Sigmoid colon (tissue), 4 donors: ENCODE measurements around the gene RIOK2.

Experiments used
- CTCF ChIP-seq, 4 experiments: fragments of 450-650 bp in 3 of 4; fragments of 200-600 bp in 1 of 4; IDR thresholded peaks; one replicate each; pipeline ENCODE4 v1.5.1; 2016 to 2019; ENCODE audit warnings: antibody characterized with exemption in 4 of 4, mild to moderate bottlenecking in 3 of 4, moderate library complexity in 2 of 4
- EP300 ChIP-seq, 4 donors: sonication (generic); formaldehyde crosslinking; IDR thresholded peaks; one replicate each; pipeline ENCODE4 v1.6.1; 2017; ENCODE audit warnings: antibody characterized with exemption in 4 of 4
- POLR2A ChIP-seq, 2 donors: fragments of 450-650 bp; IDR thresholded peaks; one replicate each; pipeline ENCODE4 v1.6.1; 2016; ENCODE audit warnings: antibody characterized with exemption in 2 of 2, mild to moderate bottlenecking in 2 of 2, moderate library complexity in 2 of 2
- POLR2AphosphoS5 ChIP-seq, 4 donors: sonication (generic); formaldehyde crosslinking; IDR thresholded peaks; one replicate each; pipeline ENCODE4 v1.6.1; 2017; ENCODE audit warnings: antibody characterized with exemption in 4 of 4

- TF ChIP-seq CTCF (IDR thresholded peaks at IDR 0.05) (no peak), EP300 (IDR thresholded peaks at IDR 0.05) (no peak), POLR2AphosphoS5 (IDR thresholded peaks at IDR 0.05) (no peak), POLR2A (IDR thresholded peaks at IDR 0.05) (no peak)
These were observed 70.8 kb downstream of the RIOK2 start for GRCh38 chr5:97112230-97112629.
